Osteoblast (primary cell): ENCODE data around the gene EDDM3A. TPM values are rescaled to one million over a fixed set of nuclear protein-coding genes. Genes with fewer than 3 reads are reported as not detected.
"Not testable (repeated sequence)": the region's sequence is repeated elsewhere in the genome, so short reads cannot be mapped to it uniquely, and the experiment has no call there.

Experiments used
- DNase-seq: peaks from one replicate; pipeline ENCODE4 v3.0.0; 2011; ENCODE audit warnings: low spot score, mixed read lengths; ENCODE audit not compliant: insufficient read length; ENCODE audit errors: missing footprints
- H2AFZ ChIP-seq: 2 replicates; pipeline ENCODE4 v1.6.0; 2011; ENCODE audit warnings: mild to moderate bottlenecking, low read length
- H3K27ac ChIP-seq: 2 replicates; pipeline ENCODE4 v1.5.1; 2011; ENCODE audit warnings: mild to moderate bottlenecking, low read depth, low read length, moderate library complexity
- H3K27me3 ChIP-seq: 2 replicates; pipeline ENCODE4 v1.6.0; 2012; ENCODE audit warnings: mild to moderate bottlenecking, control low read depth, inconsistent platforms, low read length, moderate library complexity; ENCODE audit not compliant: insufficient read depth
- H3K36me3 ChIP-seq: 2 replicates; pipeline ENCODE4 v1.5.1; 2011; ENCODE audit warnings: mild to moderate bottlenecking, low read length, control low read depth, moderate library complexity; ENCODE audit not compliant: insufficient read depth
- H3K4me1 ChIP-seq: 2 replicates; pipeline ENCODE4 v1.5.1; 2011; ENCODE audit warnings: mild to moderate bottlenecking, low read length, control low read depth, moderate library complexity; ENCODE audit not compliant: insufficient read depth
- H3K4me2 ChIP-seq: 2 replicates; pipeline ENCODE4 v1.6.0; 2011; ENCODE audit warnings: mild to moderate bottlenecking, low read length; ENCODE audit not compliant: insufficient read depth
- H3K4me3 ChIP-seq: fragments of 200-600 bp; sonication (generic); 3 replicates; pipeline ENCODE4 v1.5.1; 2012; ENCODE audit warnings: mild to moderate bottlenecking, low read length, inconsistent platforms; ENCODE audit not compliant: insufficient read depth
- H3K79me2 ChIP-seq: 2 replicates; pipeline ENCODE4 v1.6.0; 2012; ENCODE audit warnings: mild to moderate bottlenecking, low read length, control low read depth, inconsistent platforms; ENCODE audit not compliant: insufficient read depth
- H3K9me3 ChIP-seq: 2 replicates; pipeline ENCODE4 v1.5.1; 2011; ENCODE audit warnings: low read depth, low read length, control low read depth
- H4K20me1 ChIP-seq: 2 replicates; pipeline ENCODE4 v1.6.0; 2012; ENCODE audit warnings: mild to moderate bottlenecking, low read length, control low read depth; ENCODE audit not compliant: insufficient read depth
- CTCF ChIP-seq: IDR thresholded peaks from 2 replicates; pipeline ENCODE4 v1.5.1; 2011; ENCODE audit warnings: mild to moderate bottlenecking, low read depth, low read length, moderate library complexity; ENCODE audit errors: extremely low read depth
- total RNA-seq: library from RNA; depleted of rRNA; stranded (reverse); fragments of >200 nt; gene quantifications from 2 replicates; pipeline ENCODE4 v1.2.3, GENCODE V29; 2012

EDDM3A gene
- total RNA-seq, 1 donor: not detected

DNA sequence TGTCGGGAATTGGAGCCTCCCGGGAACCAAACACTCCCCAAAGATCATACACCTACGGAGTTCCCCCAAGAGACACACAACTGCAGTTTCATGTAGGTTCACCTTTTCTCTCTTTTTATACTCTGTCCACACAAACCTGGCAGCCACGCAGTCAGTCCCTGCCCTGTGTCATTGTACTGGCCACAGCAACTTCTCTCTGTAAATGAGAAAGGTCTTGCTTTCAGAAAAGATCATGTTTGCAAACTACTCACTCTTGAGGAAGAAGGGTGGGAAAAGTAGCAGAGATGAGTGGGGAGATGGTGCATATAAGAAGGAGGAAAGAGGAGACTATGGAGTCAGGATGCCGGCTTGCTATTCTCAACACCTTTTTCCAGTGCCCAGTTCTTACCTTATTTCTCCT lies 46.8 kb upstream of the EDDM3A start:
- Histone ChIP-seq H3K27ac (no peak overlapping the region), H3K4me1 (peaks cover 5% of the 10 kb centered on the region), H3K9me3 (no peaks in the 10 kb centered on the region), H3K4me2 (no peak overlapping the region), H2AFZ (no peak overlapping the region), H3K27me3 (no peaks in the 10 kb centered on the region), H3K4me3 (no peak overlapping the region), H4K20me1 (no peaks in the 10 kb centered on the region), H3K79me2 (no peaks in the 10 kb centered on the region), H3K36me3 (no peaks in the 10 kb centered on the region)
- no peak for DNase-seq
- no peak for TF ChIP-seq CTCF

DNA sequence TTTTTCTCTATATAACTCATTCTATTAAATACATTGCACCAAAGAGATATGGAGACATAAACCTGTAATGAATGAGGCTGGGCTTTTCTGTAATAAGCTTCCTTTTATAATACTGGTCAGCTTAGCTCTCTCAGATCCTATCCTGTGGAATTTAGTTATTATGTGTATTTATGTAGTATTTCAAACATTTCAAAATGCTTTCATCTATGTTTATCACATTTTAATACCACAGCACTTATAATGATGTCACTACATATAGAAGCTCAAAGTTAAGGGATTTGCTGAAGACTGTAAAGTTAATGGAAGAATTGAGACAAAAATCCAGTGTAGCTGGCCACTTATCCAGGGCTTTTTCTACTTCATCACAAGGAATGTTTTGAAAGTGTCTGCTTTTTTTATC lies 45.8 kb upstream of the EDDM3A start:
- H4K20me1 ChIP-seq: no peaks in the 10 kb centered on the region
- H3K79me2 ChIP-seq: no peaks in the 10 kb centered on the region
- H3K4me1 ChIP-seq: peaks cover 5% of the 10 kb centered on the region
- no peaks in the 10 kb centered on the region for H3K9me3 ChIP-seq
- no peak for TF ChIP-seq CTCF
- H3K36me3 ChIP-seq: no peaks in the 10 kb centered on the region
- no peak overlapping the region for H2AFZ ChIP-seq
- H3K27me3 ChIP-seq: no peaks in the 10 kb centered on the region
- DNase-seq: no peak
- H3K4me2 ChIP-seq: no peak overlapping the region
- H3K4me3 ChIP-seq: no peak overlapping the region
- H3K27ac ChIP-seq: no peak overlapping the region

DNA sequence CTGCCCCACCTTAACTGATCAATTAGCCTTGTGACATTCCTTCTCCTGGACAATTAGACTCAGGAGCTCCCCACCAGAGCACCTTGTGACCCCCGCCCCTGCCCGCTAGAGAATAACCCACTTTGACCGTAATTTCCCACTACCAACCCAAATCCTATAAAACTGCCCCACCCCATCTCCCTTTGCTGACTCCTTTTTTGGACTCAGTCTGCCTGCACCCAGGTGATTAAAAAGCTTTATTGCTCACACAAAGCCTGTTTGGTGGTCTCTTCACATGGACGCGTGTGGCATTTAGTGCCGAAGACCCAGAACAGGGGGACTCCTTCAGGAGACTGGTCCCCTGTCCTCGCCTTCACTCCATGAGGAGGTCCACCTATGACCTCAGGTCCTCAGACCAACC lies 44.7 kb upstream of the EDDM3A start:
- H3K4me1 ChIP-seq, H4K20me1 ChIP-seq, H3K27ac ChIP-seq, H3K36me3 ChIP-seq, H3K4me2 ChIP-seq, H2AFZ ChIP-seq, H3K27me3 ChIP-seq, DNase-seq, H3K79me2 ChIP-seq, H3K4me3 ChIP-seq, H3K9me3 ChIP-seq: not testable (repeated sequence)

GRCh38 chr14:20706657-20707355 lies 38.9 kb upstream of the EDDM3A start:
- DNase-seq: peak; percentile 14
- Histone ChIP-seq H3K4me1 (no peaks in the 10 kb centered on the region), H3K79me2 (no peaks in the 10 kb centered on the region)

More at GRCh38 chr14:20706657-20707355, 38.9 kb upstream of the EDDM3A start:
- Histone ChIP-seq H4K20me1 (no peaks in the 10 kb centered on the region), H3K36me3 (no peaks in the 10 kb centered on the region), H3K4me2 (no peak overlapping the region), H3K9me3 (no peaks in the 10 kb centered on the region), H3K4me3 (no peak overlapping the region), H2AFZ (no peak overlapping the region), H3K27ac (no peak overlapping the region), H3K27me3 (peaks cover 3% of the 10 kb centered on the region)
- no peak for TF ChIP-seq CTCF
